A549 treated with CpdA at 1 μM for 4 hours (cell line): ENCODE results near the gene KRTAP5-4. TPM values are rescaled to one million over a fixed set of nuclear protein-coding genes. Genes with fewer than 3 reads are reported as not detected.

ENCODE experiments used
- total RNA-seq: library from RNA; stranded (reverse); fragments of 200-300 nt; extraction: Qiagen RNA extraction; gene quantifications from 5 replicates; pipeline ENCODE4 v1.2.3, GENCODE V29; 2022; ENCODE audit warnings: low read depth

KRTAP5-4 gene
- total RNA-seq: not detected in 5 replicates

GRCh38 chr11:1622086-1622485 is at the start of gene KRTAP5-4:
Gene KRTAP5-4 (minus strand): TSS chr11:1622138. CDS start chr11:1622093, 45 bp downstream.

GRCh38 chr11:1629326-1630185 is 7.6 kb upstream of the KRTAP5-4 start, which contains the start of gene KRTAP5-5:
Gene KRTAP5-5 (plus strand): TSS chr11:1629775. CDS start chr11:1629841, 66 bp downstream.

GRCh38 chr11:1608363-1608762 is 13.6 kb downstream of the KRTAP5-4 start, which contains the start of gene KRTAP5-3:
Gene KRTAP5-3 (minus strand): TSS chr11:1608463. CDS start chr11:1608385, 78 bp downstream.

DNA sequence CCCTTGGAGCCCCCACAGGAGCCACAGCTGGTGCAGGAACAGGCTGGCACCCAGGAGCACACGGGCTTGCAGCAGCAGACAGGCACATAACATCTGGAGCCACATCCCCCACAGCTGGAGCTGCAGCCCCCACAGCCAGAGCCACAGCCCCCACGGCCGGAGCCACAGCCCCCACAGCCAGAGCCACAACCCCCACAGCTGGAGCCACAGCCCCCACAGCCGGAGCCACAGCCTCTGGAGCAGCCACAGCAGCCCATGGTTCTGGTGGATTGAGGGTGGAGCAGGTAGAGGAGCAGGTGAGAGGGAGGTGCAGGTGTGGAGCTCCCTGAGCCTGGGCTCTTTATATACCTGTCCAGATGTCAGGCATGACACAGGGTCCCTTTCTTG is 24.0 kb downstream of the KRTAP5-4 start, which contains the start of gene KRTAP5-2:
TSS of gene KRTAP5-2 (minus strand) at position 301 of the 387 bp plus-strand sequence. CDS start at position 257, 44 bp downstream.

GRCh38 chr11:1584661-1585370 is 37.1 kb downstream of the KRTAP5-4 start, which contains the start of gene KRTAP5-1:
Gene KRTAP5-1 (minus strand): TSS chr11:1585283. CDS start chr11:1585249, 34 bp downstream.

DNA sequence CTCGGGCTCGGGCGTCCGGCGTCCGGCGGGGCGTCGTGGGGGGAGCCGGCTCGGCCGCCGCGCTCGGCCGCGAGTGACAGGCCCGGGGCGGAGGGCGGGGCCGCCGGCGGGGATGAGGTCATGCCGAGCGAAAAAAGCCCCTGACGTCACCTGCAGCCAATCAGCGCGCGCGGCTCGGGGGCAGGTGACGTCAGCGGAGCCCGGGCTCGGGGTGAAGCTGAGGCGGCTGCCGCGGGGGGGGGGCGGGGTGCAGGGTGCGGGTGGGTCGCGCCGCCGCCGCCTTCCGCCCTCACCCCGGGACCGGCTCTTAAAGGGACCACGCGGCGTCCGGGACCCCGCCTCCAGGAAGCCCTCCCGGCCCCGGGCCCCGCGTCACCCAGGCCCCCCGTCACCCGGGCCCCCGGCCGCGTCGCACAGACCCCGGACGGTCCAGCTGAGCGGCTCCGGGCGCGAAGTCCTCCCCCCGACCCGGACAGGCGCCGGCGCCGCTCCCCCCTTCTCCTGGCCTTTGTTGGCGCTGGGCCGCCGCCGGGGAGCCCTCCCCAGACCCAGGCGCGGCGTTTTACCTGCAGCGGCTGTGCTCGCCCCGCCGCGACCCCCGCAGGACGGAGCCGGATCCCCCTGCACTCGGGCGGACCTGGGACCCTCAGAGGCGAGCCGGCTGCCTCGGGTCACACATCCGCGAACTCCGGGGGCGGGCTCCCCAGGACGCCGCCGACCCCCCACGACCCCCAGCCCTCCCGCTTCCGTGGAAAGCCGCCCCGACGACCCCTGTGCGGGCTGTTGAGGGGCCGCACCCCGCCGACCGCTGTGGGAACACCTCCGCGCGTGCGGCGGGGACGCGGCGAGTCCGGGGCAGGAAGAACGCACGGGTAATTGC is 49.5 kb downstream of the KRTAP5-4 start, which contains the start of gene DUSP8:
TSS of gene DUSP8 (minus strand) at position 75 of the 880 bp plus-strand sequence. CDS start 6,445 bp downstream, outside the sequence.

Other genes with a start within 250 kb of the KRTAP5-4 start
- gene BRSK2, start 232.2 kb downstream of the KRTAP5-4 start, total RNA-seq: 4.3 to 7.7 TPM (median 7.0 TPM) in 5 replicates
- gene MOB2, start 135.4 kb downstream of the KRTAP5-4 start, total RNA-seq: 35.6 to 49.3 TPM (median 47.8 TPM) in 5 replicates
- gene DUSP8, start 49.9 kb downstream of the KRTAP5-4 start, total RNA-seq: 1.1 to 2.3 TPM (median 2.0 TPM) in 5 replicates
- not detected in 5 replicates for gene KRTAP5-1, start 36.9 kb downstream of the KRTAP5-4 start, total RNA-seq
- not detected in 5 replicates for gene KRTAP5-2, start 23.8 kb downstream of the KRTAP5-4 start, total RNA-seq
- not detected in 5 replicates for gene KRTAP5-3, start 13.7 kb downstream of the KRTAP5-4 start, total RNA-seq
- gene KRTAP5-5, start 7.6 kb upstream of the KRTAP5-4 start, total RNA-seq: not detected in 5 replicates
- gene KRTAP5-6, start 75.1 kb upstream of the KRTAP5-4 start, total RNA-seq: not detected in 5 replicates
- 0.79 to 1.9 TPM (median 1.0 TPM) in 5 replicates for gene IFITM10, start 128.5 kb upstream of the KRTAP5-4 start, total RNA-seq
- 340 to 543 TPM (median 476 TPM) in 5 replicates for gene CTSD, start 141.8 kb upstream of the KRTAP5-4 start, total RNA-seq
- gene SYT8, start 212.9 kb upstream of the KRTAP5-4 start, total RNA-seq: 0.02 to 0.23 TPM in 2 of 5 replicates, not detected in the others
- 0.21 TPM in 1 of 5 replicates, not detected in the others for gene TNNI2, start 216.8 kb upstream of the KRTAP5-4 start, total RNA-seq
- 0.96 to 1.3 TPM (median 1.2 TPM) in 5 replicates for gene LSP1, start 230.9 kb upstream of the KRTAP5-4 start, total RNA-seq